K562 (cell line): Measurements from ENCODE around the gene PDE11A. TPM values are rescaled to one million over a fixed set of nuclear protein-coding genes. Genes with fewer than 3 reads are reported as not detected.

Experiments
- ATAC-seq: fragments of 200-7000 bp; cut with Tn5 transposase; 3 replicates; pipeline ENCODE4 v1.9.1; 2020; ENCODE audit warnings: moderate library complexity
- BruUV-seq: library from RNA; stranded (reverse); fragments of 400-500 nt; replicated peaks from 2 replicates; lab custom pipeline; 2021; lab: Mats Ljungman, UMichigan
- CTCF ChIA-PET: fragments of 300-600 bp; formaldehyde crosslinking; extraction: SDS; loops from one replicate; lab custom pipeline; 2021; ENCODE audit warnings: low intra/inter-chr PET ratio; lab: Yijun Ruan, JAX
- POLR2A ChIA-PET: fragments of 300-600, 350-650 bp; sonication (Branson Sonifier 250); formaldehyde crosslinking; extraction: SDS; loops from one replicate; lab custom pipeline; 2021; ENCODE audit warnings: antibody characterized with exemption, inconsistent platforms; lab: Yijun Ruan, JAX
- DNase-seq, 4 experiments: peaks; one replicate each; pipeline versions ENCODE4 v3.0.0 to v3.0.0-alpha.2; 2011 to 2018; ENCODE audit warnings: low spot score in 3 of 4, mixed read lengths in 3 of 4; ENCODE audit errors: extremely low read depth in 1 of 4
- FAIRE-seq: peaks from 2 replicates; lab custom pipeline; 2011; peaks lifted over from hg19 to GRCh38; lab: Jason Lieb, UNC
- H2AFZ ChIP-seq: 2 replicates; pipeline ENCODE4 v1.6.0; 2011; ENCODE audit warnings: low read depth, low read length, control low read depth, inconsistent platforms
- H3K27ac ChIP-seq: fragments of 200-600 bp; 3 replicates; pipeline ENCODE4 v1.8.0; 2011; ENCODE audit warnings: low read depth, mild to moderate bottlenecking, control low read depth, inconsistent platforms, low read length, moderate library complexity, mixed read lengths; ENCODE audit errors: extremely low read depth
- H3K27me3 ChIP-seq, 2 experiments: fragments of 300-600 bp in 1 of 2; 2 replicates in 1 of 2; 3 replicates in 1 of 2; pipeline versions ENCODE4 v1.6.0 to v1.8.0; 2011; ENCODE audit warnings: inconsistent platforms in 2 of 2, low read length in 2 of 2, mild to moderate bottlenecking in 1 of 2, mixed read lengths in 1 of 2, moderate library complexity in 1 of 2; ENCODE audit not compliant: control insufficient read depth in 2 of 2, insufficient read depth in 2 of 2
- H3K36me3 ChIP-seq: fragments of 300-600 bp; 3 replicates; pipeline ENCODE4 v1.8.0; 2011; ENCODE audit warnings: mild to moderate bottlenecking, low read length, inconsistent platforms; ENCODE audit not compliant: control insufficient read depth, insufficient read depth
- H3K4me1 ChIP-seq, 2 experiments: fragments of 200-600 bp in 1 of 2; replicated peaks in 1 of 2; 2 replicates in 1 of 2; 3 replicates in 1 of 2; pipeline versions ENCODE4 v1.5.1 to v1.8.0; 2011; ENCODE audit warnings: inconsistent platforms in 2 of 2, low read length in 2 of 2, mild to moderate bottlenecking in 1 of 2, mixed read lengths in 1 of 2, moderate library complexity in 1 of 2; ENCODE audit not compliant: control insufficient read depth in 2 of 2, insufficient read depth in 2 of 2
- H3K4me2 ChIP-seq: 2 replicates; pipeline ENCODE4 v1.6.1; 2011; ENCODE audit warnings: low read length, control low read depth, inconsistent platforms, mixed read lengths; ENCODE audit not compliant: insufficient read depth
- H3K4me3 ChIP-seq: fragments of 200-600 bp; sonication (generic), shearing (Covaris generic); 2 replicates; pipeline ENCODE4 v1.5.1; 2016; ENCODE audit warnings: control low read depth, inconsistent platforms
- H3K79me2 ChIP-seq: fragments of 200-600 bp; 3 replicates; pipeline ENCODE4 v1.8.0; 2011; ENCODE audit warnings: low read length, inconsistent platforms; ENCODE audit not compliant: control insufficient read depth, insufficient read depth
- H3K9ac ChIP-seq, 2 experiments: 2 replicates each; pipeline versions ENCODE4 v1.6.0 to v1.6.1; 2011; ENCODE audit warnings: low read depth in 2 of 2, low read length in 2 of 2, control low read depth in 1 of 2, inconsistent platforms in 1 of 2, mild to moderate bottlenecking in 1 of 2, mixed read lengths in 1 of 2; ENCODE audit not compliant: insufficient read depth in 1 of 2
- H3K9me1 ChIP-seq: one replicate; pipeline ENCODE4 v1.6.0; 2011; ENCODE audit warnings: inconsistent platforms, mild to moderate bottlenecking, low read length, moderate library complexity; ENCODE audit not compliant: control insufficient read depth, insufficient read depth
- H3K9me3 ChIP-seq: replicated peaks from 2 replicates; pipeline ENCODE4 v1.5.1; 2011; ENCODE audit warnings: low read depth, low read length, inconsistent platforms; ENCODE audit not compliant: control insufficient read depth, insufficient read depth
- H4K20me1 ChIP-seq: replicated peaks from 2 replicates; pipeline ENCODE4 v1.6.1; 2011; ENCODE audit warnings: low read length, inconsistent platforms, mixed read lengths; ENCODE audit not compliant: control insufficient read depth, insufficient read depth
- CCAR2 ChIP-seq: fragments of 200-400 bp; formaldehyde crosslinking; IDR thresholded peaks from 2 replicates; pipeline ENCODE4 v1.6.1; 2017; ENCODE audit warnings: mild to moderate bottlenecking, low read depth, low read length
- CREB5 ChIP-seq: fragments of 250-450 bp; sonication (Bioruptor Pico); IDR thresholded peaks from 2 replicates; pipeline ENCODE4 v1.5.0; 2020; ENCODE audit warnings: mild to moderate bottlenecking
- FOXJ3 ChIP-seq: sonication (generic); formaldehyde crosslinking; IDR thresholded peaks from 2 replicates; pipeline ENCODE4 v1.4.0; 2020; ENCODE audit warnings: mild to moderate bottlenecking, missing genetic modification reagents
- HDAC6 ChIP-seq: IDR thresholded peaks from 2 replicates; pipeline ENCODE4 v1.6.1; 2012; ENCODE audit warnings: low read depth, mild to moderate bottlenecking, control low read depth, inconsistent platforms, low read length, moderate library complexity
- HOMEZ ChIP-seq: fragments of 250-450 bp; sonication (Bioruptor Pico); IDR thresholded peaks from 2 replicates; pipeline ENCODE4 v1.4.0; 2020; ENCODE audit warnings: mild to moderate bottlenecking, moderate library complexity
- LEF1 ChIP-seq: fragments of 450-650 bp; IDR thresholded peaks from 2 replicates; pipeline ENCODE4 v1.6.1; 2016; ENCODE audit warnings: mild to moderate bottlenecking
- MBD2 ChIP-seq: sonication (generic); IDR thresholded peaks from 2 replicates; pipeline ENCODE4 v1.6.1; 2016; ENCODE audit warnings: low read depth, borderline replicate concordance
- MLLT1 ChIP-seq, 2 experiments: fragments of 450-650 bp; IDR thresholded peaks; 2 replicates each; pipeline ENCODE4 v1.6.1; 2016
- MYC ChIP-seq, 2 experiments: fragments of 250-450 bp in 1 of 2; sonication (Bioruptor Pico) in 1 of 2; IDR thresholded peaks; 2 replicates each; pipeline versions ENCODE4 v1.5.1 to v1.6.1; 2012 to 2021; ENCODE audit warnings: low read depth in 2 of 2, borderline replicate concordance in 1 of 2, improper control_type of control experiment in 1 of 2, low read length in 1 of 2, mild to moderate bottlenecking in 1 of 2, moderate library complexity in 1 of 2
- NELFE ChIP-seq: IDR thresholded peaks from 2 replicates; pipeline ENCODE4 v1.6.1; 2011; ENCODE audit warnings: mild to moderate bottlenecking; ENCODE audit not compliant: insufficient read depth, insufficient read length
- SMAD4 ChIP-seq: fragments of 250-450 bp; sonication (Bioruptor Pico); conservative IDR thresholded peaks from 2 replicates; pipeline ENCODE4 v1.8.0; 2021; ENCODE audit warnings: inconsistent platforms, mild to moderate bottlenecking, moderate library complexity
- USF1 ChIP-seq: sonication (generic); formaldehyde crosslinking; IDR thresholded peaks from 2 replicates; pipeline ENCODE4 v1.9.0; 2022; ENCODE audit warnings: mild to moderate bottlenecking, missing genetic modification reagents
- XRCC3 ChIP-seq: fragments of 450-650 bp; IDR thresholded peaks from 2 replicates; pipeline ENCODE4 v1.6.1; 2017; ENCODE audit warnings: mild to moderate bottlenecking, moderate library complexity
- ZNF239 ChIP-seq: fragments of 250-450 bp; sonication (Bioruptor Pico); IDR thresholded peaks from 2 replicates; pipeline ENCODE4 v1.4.0; 2020; ENCODE audit warnings: mild to moderate bottlenecking
- ZNF280A ChIP-seq: fragments of 450-650 bp; IDR thresholded peaks from 2 replicates; pipeline ENCODE4 v1.6.1; 2018; ENCODE audit warnings: mild to moderate bottlenecking, low read depth; ENCODE audit not compliant: partially characterized antibody
- ZNF408 ChIP-seq: fragments of 250-450 bp; sonication (Bioruptor Pico); IDR thresholded peaks from 2 replicates; pipeline ENCODE4 v1.4.0; 2020; ENCODE audit warnings: low read depth, mild to moderate bottlenecking, moderate library complexity
- WGBS: fragments of 100-300 bp; shearing (Covaris generic); methylation state at CpG from one replicate; pipeline ENCODE4 v1.1.6; 2016; ENCODE audit warnings: low coverage, mixed read lengths; ENCODE audit not compliant: insufficient coverage; ENCODE audit errors: missing lambda C conversion rate; 5-methylcytosine and 5-hydroxymethylcytosine counted together
- in situ Hi-C: fragments of 300-500 bp; cut with MboI; formaldehyde crosslinking; loops from 4 replicates; pipeline ENCODE4 v1.15.0; 2018; ENCODE audit warnings: inconsistent platforms, mixed read lengths
- intact Hi-C: fragments of 100-400 bp; cut with micrococcal nuclease; formaldehyde crosslinking; loops from 2 replicates; pipeline ENCODE4 v1.14.2; 2022
- polyA plus RNA-seq, 8 experiments: library from polyadenylated mRNA; depleted of rRNA in 4 of 8; stranded (reverse) in 5 of 8; unstranded in 3 of 8; fragments of >200 nt; fragmentation: Nextera tagmentation in 2 of 8; fragmentation: Illumina TruSeq in 1 of 8; extraction: Ambion mirVana in 2 of 8; extraction: Trizol in 1 of 8; gene quantifications; 2 replicates each; pipeline versions ENCODE4 v1.2.1 to v1.2.3, GENCODE V29; 2011 to 2014; ENCODE audit warnings: inconsistent platforms in 1 of 8, missing spikeins in 1 of 8
- total RNA-seq, 7 experiments: library from RNA; depleted of rRNA in 6 of 7; stranded (reverse); fragments of >200 nt in 6 of 7; fragmentation: Illumina TruSeq in 2 of 7; extraction: Trizol in 2 of 7; gene quantifications; 2 replicates each; pipeline versions ENCODE4 v1.2.1 to v1.2.3, GENCODE V29; 2011 to 2021; ENCODE audit warnings: low replicate concordance in 1 of 7

The PDE11A gene
- total and polyA plus RNA-seq, 9 of the 15 experiments (the other 6 are each of a cell fraction or from before 2014, with no cell fraction given): 3.2 to 22.1 (median 5.7) TPM

- H3K9ac ChIP-seq: no peak overlapping the region
- ChIA-PET CTCF (no interaction called here), POLR2A (no interaction called here)
- no peak overlapping the region for H3K4me2 ChIP-seq
- TF ChIP-seq XRCC3: no peak
- no peak for TF ChIP-seq LEF1
- TF ChIP-seq USF1 (CRISPR knock-in tag): no peak
- TF ChIP-seq MYC (IDR thresholded peaks at IDR 0.05; ENCODE audit: low read depth, low read length): no peak
- no peak for TF ChIP-seq MYC (CRISPR knock-in tag; IDR thresholded peaks at IDR 0.05; ENCODE audit: borderline replicate concordance, low read depth)
- no peak for TF ChIP-seq HOMEZ (CRISPR knock-in tag)
- no peak for TF ChIP-seq MLLT1 (IDR thresholded peaks at IDR 0.05)
- TF ChIP-seq MBD2: no peak
- TF ChIP-seq SMAD4: no peak
- no peak for TF ChIP-seq ZNF280A
- TF ChIP-seq CREB5 (CRISPR knock-in tag): no peak
- TF ChIP-seq NELFE: no peak
- TF ChIP-seq CCAR2: no peak
- TF ChIP-seq FOXJ3: no peak
- TF ChIP-seq ZNF408 (CRISPR knock-in tag): no peak
- TF ChIP-seq ZNF239 (CRISPR knock-in tag): no peak
- no peak for TF ChIP-seq HDAC6
- no peaks in the 10 kb centered on the region for H4K20me1 ChIP-seq
- BruUV-seq: no TSS peak
- FAIRE-seq (no peak), DNase-seq (no peak), ATAC-seq (no peak)
- intact Hi-C loops (no loop called here), in situ Hi-C loops (no loop called here)
- no peak overlapping the region for H3K27ac ChIP-seq
- no peak overlapping the region for H2AFZ ChIP-seq
- H3K36me3 ChIP-seq: no peaks in the 10 kb centered on the region
- H3K9me1 ChIP-seq: no peaks in the 10 kb centered on the region
- no peaks in the 10 kb centered on the region for H3K79me2 ChIP-seq
- H3K27me3 ChIP-seq: no peaks in the 10 kb centered on the region
- H3K9me3 ChIP-seq: 0 out of 2 replicates have a peak, but pooled peaks cover 4% of the 10 kb centered on the region
- WGBS: 14% methylated on average over 4 of the region's 4 CpGs
- H3K4me3 ChIP-seq: no peak overlapping the region
- peaks cover 0 to 24% of the 10 kb centered on the region in 2 experiments; a peak in 3 of 5 replicates for H3K4me1 ChIP-seq
These were observed 178.0 kb downstream of the PDE11A start for GRCh38 chr2:177894546-177894945.
